Activated T-cell treated with anti-CD3 and anti-CD28 coated beads, Interleukin-2, amount 50 U/mL, for 4 hours (primary cell): ENCODE results near the gene OSBPL3. TPM values are rescaled to one million over a fixed set of nuclear protein-coding genes. Genes with fewer than 3 reads are reported as not detected.
"Not testable (repeated sequence)": the region's sequence is repeated elsewhere in the genome, so short reads cannot be mapped to it uniquely, and the experiment has no call there.

ENCODE experiments used
- ATAC-seq, 2 donors: fragments of 200-7000 bp; cut with Tn5 transposase; one replicate each; pipeline ENCODE4 v1.10.0; 2021
- DNase-seq: peaks from one replicate; pipeline ENCODE4 v3.0.0-alpha.2; 2020
- H3K27me3 Mint-ChIP-seq: one replicate; pipeline ENCODE4 v1.8.0; 2021; ENCODE audit warnings: low read depth, mixed read lengths
- H3K36me3 Mint-ChIP-seq: one replicate; pipeline ENCODE4 v1.8.0; 2022; ENCODE audit warnings: mixed read lengths; ENCODE audit not compliant: insufficient read depth
- H3K4me1 Mint-ChIP-seq: one replicate; pipeline ENCODE4 v1.8.0; 2021; ENCODE audit warnings: low read depth, mixed read lengths
- H3K4me3 Mint-ChIP-seq: one replicate; pipeline ENCODE4 v1.8.0; 2021; ENCODE audit warnings: mild to moderate bottlenecking, moderate library complexity, mixed read lengths
- H3K9me3 Mint-ChIP-seq: one replicate; pipeline ENCODE4 v1.8.0; 2021; ENCODE audit warnings: mixed read lengths
- total RNA-seq, 3 donors: library from RNA; stranded (reverse); gene quantifications; one replicate each; pipeline ENCODE4 v1.2.1, GENCODE V29; 2021

OSBPL3 gene
- total RNA-seq, 3 donors from 2014 or later: 59.0 to 85.4 (median 81.8) TPM

- H3K36me3 Mint-ChIP-seq: peaks cover 51% of the 10 kb centered on the region
- no peaks in the 10 kb centered on the region for H3K4me1 Mint-ChIP-seq
- H3K27me3 Mint-ChIP-seq: no peaks in the 10 kb centered on the region
- ATAC-seq (no peak), DNase-seq (no peak)
- no peaks in the 10 kb centered on the region for H3K9me3 Mint-ChIP-seq
- H3K4me3 Mint-ChIP-seq: no peak overlapping the region
Observed at GRCh38 chr7:24808518-24808917, 171.5 kb downstream of the OSBPL3 start.

GRCh38 chr7:24802300-24802699, 177.7 kb downstream of the OSBPL3 start:
- peaks cover 3% of the 10 kb centered on the region for H3K9me3 Mint-ChIP-seq
- no peak overlapping the region for H3K4me3 Mint-ChIP-seq
- H3K4me1 Mint-ChIP-seq: peaks cover 5% of the 10 kb centered on the region
- DNase-seq: no peak
- H3K36me3 Mint-ChIP-seq: peaks cover 47% of the 10 kb centered on the region
- ATAC-seq: no peak
- H3K27me3 Mint-ChIP-seq: no peaks in the 10 kb centered on the region

- no peak for DNase-seq
- peaks cover 5% of the 10 kb centered on the region for H3K4me1 Mint-ChIP-seq
- no peak overlapping the region for H3K4me3 Mint-ChIP-seq
- peaks cover 3% of the 10 kb centered on the region for H3K9me3 Mint-ChIP-seq
- H3K27me3 Mint-ChIP-seq: no peaks in the 10 kb centered on the region
- peaks cover 49% of the 10 kb centered on the region for H3K36me3 Mint-ChIP-seq
- no peak for ATAC-seq
Observed at GRCh38 chr7:24801883-24802282, 178.1 kb downstream of the OSBPL3 start.

- H3K27me3 Mint-ChIP-seq: no peaks in the 10 kb centered on the region
- peak in 1 of 2 donors; percentile 23 for ATAC-seq
- H3K9me3 Mint-ChIP-seq: peaks cover 3% of the 10 kb centered on the region
- no peak for DNase-seq
- no peak overlapping the region for H3K4me3 Mint-ChIP-seq
- H3K36me3 Mint-ChIP-seq: peaks cover 50% of the 10 kb centered on the region
- peaks cover 7% of the 10 kb centered on the region for H3K4me1 Mint-ChIP-seq
Observed at GRCh38 chr7:24800667-24801066, 179.3 kb downstream of the OSBPL3 start.

GRCh38 chr7:24800073-24800472, 179.9 kb downstream of the OSBPL3 start:
- Mint-ChIP-seq H3K36me3 (peaks cover 51% of the 10 kb centered on the region), H3K4me3 (no peak overlapping the region), H3K9me3 (peaks cover 3% of the 10 kb centered on the region), H3K27me3 (no peaks in the 10 kb centered on the region), H3K4me1 (peaks cover 12% of the 10 kb centered on the region)
- no peak for ATAC-seq
- DNase-seq: no peak

- Mint-ChIP-seq H3K4me1 (peaks cover 17% of the 10 kb centered on the region), H3K4me3 (no peak overlapping the region), H3K27me3 (no peaks in the 10 kb centered on the region), H3K9me3 (peaks cover 3% of the 10 kb centered on the region), H3K36me3 (peaks cover 53% of the 10 kb centered on the region)
- DNase-seq: no peak
- no peak for ATAC-seq
Observed at GRCh38 chr7:24799506-24799905, 180.5 kb downstream of the OSBPL3 start.

- peaks cover 46% of the 10 kb centered on the region for H3K36me3 Mint-ChIP-seq
- H3K27me3 Mint-ChIP-seq: no peaks in the 10 kb centered on the region
- H3K4me3 Mint-ChIP-seq: no peak overlapping the region
- DNase-seq: no peak
- peaks cover 3% of the 10 kb centered on the region for H3K9me3 Mint-ChIP-seq
- no peak for ATAC-seq
- peaks cover 25% of the 10 kb centered on the region for H3K4me1 Mint-ChIP-seq
Observed at GRCh38 chr7:24798261-24798660, 181.7 kb downstream of the OSBPL3 start.

GRCh38 chr7:24797270-24797669, 182.7 kb downstream of the OSBPL3 start:
- peaks cover 39% of the 10 kb centered on the region for H3K36me3 Mint-ChIP-seq

GRCh38 chr7:24795407-24795767, 184.6 kb downstream of the OSBPL3 start:
- DNase-seq (no peak), ATAC-seq (no peak)
- Mint-ChIP-seq H3K4me3 (no peak overlapping the region), H3K4me1 (peaks cover 20% of the 10 kb centered on the region), H3K36me3 (peaks cover 24% of the 10 kb centered on the region), H3K9me3 (no peaks in the 10 kb centered on the region), H3K27me3 (no peaks in the 10 kb centered on the region)

More at GRCh38 chr7:24797270-24797669, 182.7 kb downstream of the OSBPL3 start:
- DNase-seq (no peak), ATAC-seq (no peak)
- H3K9me3 Mint-ChIP-seq: peaks cover 3% of the 10 kb centered on the region
- no peak overlapping the region for H3K4me3 Mint-ChIP-seq
- no peaks in the 10 kb centered on the region for H3K27me3 Mint-ChIP-seq
- peaks cover 25% of the 10 kb centered on the region for H3K4me1 Mint-ChIP-seq

- H3K4me3 Mint-ChIP-seq, ATAC-seq, H3K9me3 Mint-ChIP-seq, DNase-seq, H3K27me3 Mint-ChIP-seq: not testable (repeated sequence)
- peaks cover 24% of the 10 kb centered on the region for H3K36me3 Mint-ChIP-seq
- H3K4me1 Mint-ChIP-seq: peaks cover 20% of the 10 kb centered on the region
Observed at GRCh38 chr7:24794751-24795406, 185.1 kb downstream of the OSBPL3 start.

GRCh38 chr7:24793982-24794648, 185.9 kb downstream of the OSBPL3 start:
- H3K27me3 Mint-ChIP-seq: no peaks in the 10 kb centered on the region
- H3K9me3 Mint-ChIP-seq: no peaks in the 10 kb centered on the region
- peaks cover 20% of the 10 kb centered on the region for H3K4me1 Mint-ChIP-seq
- H3K4me3 Mint-ChIP-seq: no peak overlapping the region
- ATAC-seq: no peak
- no peak for DNase-seq
- H3K36me3 Mint-ChIP-seq: peaks cover 24% of the 10 kb centered on the region

- H3K9me3 Mint-ChIP-seq: no peaks in the 10 kb centered on the region
- no peaks in the 10 kb centered on the region for H3K36me3 Mint-ChIP-seq
- H3K27me3 Mint-ChIP-seq: no peaks in the 10 kb centered on the region
- peaks cover 3% of the 10 kb centered on the region for H3K4me1 Mint-ChIP-seq
- no peak overlapping the region for H3K4me3 Mint-ChIP-seq
- DNase-seq (no peak), ATAC-seq (no peak)
Observed at GRCh38 chr7:24788961-24789576, 190.9 kb downstream of the OSBPL3 start.

- ATAC-seq: no peak
Observed at GRCh38 chr7:24788075-24788474, 191.9 kb downstream of the OSBPL3 start.

GRCh38 chr7:24786941-24787340, 193.0 kb downstream of the OSBPL3 start:
- ATAC-seq (peak in 1 of 2 donors; percentile 66), DNase-seq (no peak)
- H3K4me3 Mint-ChIP-seq: no peak overlapping the region
- H3K36me3 Mint-ChIP-seq: peaks cover 5% of the 10 kb centered on the region
- H3K27me3 Mint-ChIP-seq: no peaks in the 10 kb centered on the region
- no peaks in the 10 kb centered on the region for H3K9me3 Mint-ChIP-seq
- no peaks in the 10 kb centered on the region for H3K4me1 Mint-ChIP-seq

More at GRCh38 chr7:24788075-24788474, 191.9 kb downstream of the OSBPL3 start:
- Mint-ChIP-seq H3K4me1 (no peaks in the 10 kb centered on the region), H3K4me3 (no peak overlapping the region), H3K36me3 (peaks cover 5% of the 10 kb centered on the region), H3K27me3 (no peaks in the 10 kb centered on the region), H3K9me3 (no peaks in the 10 kb centered on the region)
- no peak for DNase-seq

- Mint-ChIP-seq H3K9me3 (no peaks in the 10 kb centered on the region), H3K27me3 (no peaks in the 10 kb centered on the region), H3K4me1 (no peaks in the 10 kb centered on the region), H3K36me3 (peaks cover 5% of the 10 kb centered on the region), H3K4me3 (no peak overlapping the region)
- ATAC-seq: no peak
- DNase-seq: no peak
Observed at GRCh38 chr7:24786306-24786705, 193.7 kb downstream of the OSBPL3 start.
